ENCODE data around the gene HOXB5.

HOXB5 gene

GRCh38 chr17:48624544-48625494 is 31.2 kb upstream of the HOXB5 start (continued):
- TF ChIP-seq PRDM2 (tag by site-specific recombination; IDR thresholded peaks at IDR 0.05; ENCODE audit: borderline replicate concordance) (no peak), YY2 (tag by site-specific recombination; IDR thresholded peaks at IDR 0.05) (no peak), ZNF600 (tag by site-specific recombination; IDR thresholded peaks at IDR 0.05) (peak; percentile 79), SCRT1 (tag by site-specific recombination; IDR thresholded peaks at IDR 0.05; ENCODE audit: borderline replicate concordance) (peak; percentile 49; the same call in 1 of the 2 replicates), ZNF837 (tag by site-specific recombination; IDR thresholded peaks at IDR 0.05) (0 out of 2 replicates have a peak, but pooled peaks have one; percentile 39), ZNF658 (tag by site-specific recombination; IDR thresholded peaks at IDR 0.05) (no peak), ZNF560 (tag by site-specific recombination; IDR thresholded peaks at IDR 0.05; ENCODE audit: borderline replicate concordance) (no peak), ZNF792 (tag by site-specific recombination; IDR thresholded peaks at IDR 0.05) (no peak), TRIM28 (IDR thresholded peaks at IDR 0.05; ENCODE audit: borderline replicate concordance, low read length) (no peak), ZNF341 (tag by site-specific recombination; IDR thresholded peaks at IDR 0.05; ENCODE audit: low read depth) (peak; percentile 76), SCRT2 (tag by site-specific recombination; IDR thresholded peaks at IDR 0.05) (peak; percentile 96)
- TF ChIP-seq, protein P1, sequence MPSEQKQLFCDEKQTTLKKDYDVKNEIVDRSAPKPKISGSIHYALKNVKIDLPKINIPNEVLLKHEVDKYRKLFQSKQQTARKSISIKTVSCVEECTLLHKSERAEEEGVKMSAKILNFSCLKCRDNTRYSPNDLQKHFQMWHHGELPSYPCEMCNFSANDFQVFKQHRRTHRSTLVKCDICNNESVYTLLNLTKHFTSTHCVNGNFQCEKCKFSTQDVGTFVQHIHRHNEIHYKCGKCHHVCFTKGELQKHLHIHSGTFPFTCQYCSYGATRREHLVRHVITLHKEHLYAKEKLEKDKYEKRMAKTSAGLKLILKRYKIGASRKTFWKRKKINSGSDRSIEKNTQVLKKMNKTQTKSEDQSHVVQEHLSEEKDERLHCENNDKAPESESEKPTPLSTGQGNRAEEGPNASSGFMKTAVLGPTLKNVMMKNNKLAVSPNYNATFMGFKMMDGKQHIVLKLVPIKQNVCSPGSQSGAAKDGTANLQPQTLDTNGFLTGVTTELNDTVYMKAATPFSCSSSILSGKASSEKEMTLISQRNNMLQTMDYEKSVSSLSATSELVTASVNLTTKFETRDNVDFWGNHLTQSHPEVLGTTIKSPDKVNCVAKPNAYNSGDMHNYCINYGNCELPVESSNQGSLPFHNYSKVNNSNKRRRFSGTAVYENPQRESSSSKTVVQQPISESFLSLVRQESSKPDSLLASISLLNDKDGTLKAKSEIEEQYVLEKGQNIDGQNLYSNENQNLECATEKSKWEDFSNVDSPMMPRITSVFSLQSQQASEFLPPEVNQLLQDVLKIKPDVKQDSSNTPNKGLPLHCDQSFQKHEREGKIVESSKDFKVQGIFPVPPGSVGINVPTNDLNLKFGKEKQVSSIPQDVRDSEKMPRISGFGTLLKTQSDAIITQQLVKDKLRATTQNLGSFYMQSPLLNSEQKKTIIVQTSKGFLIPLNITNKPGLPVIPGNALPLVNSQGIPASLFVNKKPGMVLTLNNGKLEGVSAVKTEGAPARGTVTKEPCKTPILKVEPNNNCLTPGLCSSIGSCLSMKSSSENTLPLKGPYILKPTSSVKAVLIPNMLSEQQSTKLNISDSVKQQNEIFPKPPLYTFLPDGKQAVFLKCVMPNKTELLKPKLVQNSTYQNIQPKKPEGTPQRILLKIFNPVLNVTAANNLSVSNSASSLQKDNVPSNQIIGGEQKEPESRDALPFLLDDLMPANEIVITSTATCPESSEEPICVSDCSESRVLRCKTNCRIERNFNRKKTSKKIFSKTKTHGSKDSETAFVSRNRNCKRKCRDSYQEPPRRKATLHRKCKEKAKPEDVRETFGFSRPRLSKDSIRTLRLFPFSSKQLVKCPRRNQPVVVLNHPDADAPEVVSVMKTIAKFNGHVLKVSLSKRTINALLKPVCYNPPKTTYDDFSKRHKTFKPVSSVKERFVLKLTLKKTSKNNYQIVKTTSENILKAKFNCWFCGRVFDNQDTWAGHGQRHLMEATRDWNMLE (tag by site-specific recombination; conservative IDR thresholded peaks at IDR 0.05; ENCODE audit: low read depth): no peak

DNA sequence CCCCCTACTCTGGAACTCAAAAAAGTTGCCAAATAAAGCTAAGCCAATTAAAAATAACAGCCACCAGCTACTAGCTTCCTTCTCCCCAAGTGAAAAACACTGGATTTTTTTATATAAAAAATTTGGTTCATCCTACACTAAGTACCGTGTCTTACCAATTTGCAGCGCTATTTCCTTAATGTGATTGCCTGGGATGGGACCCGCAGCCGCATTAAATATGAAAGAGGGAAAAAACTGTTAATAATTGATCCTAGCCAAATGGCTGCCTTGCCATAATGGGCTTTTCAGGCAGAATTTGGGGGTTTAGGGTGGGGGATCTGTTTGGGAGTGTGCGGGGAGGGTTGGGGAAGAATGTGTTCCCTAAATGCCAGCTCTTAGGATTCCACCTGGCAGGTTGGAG is 30.5 kb upstream of the HOXB5 start:
- H3K36me3 ChIP-seq (ENCODE audit: control insufficient read depth in 2 of 2, insufficient read depth in 1 of 2, low read length in 2 of 2): peaks cover 0 to 26% of the 10 kb centered on the region in 2 experiments; a peak in 1 of 3 replicates
- H3K9me3 ChIP-seq (ENCODE audit: control insufficient read depth, insufficient read depth, low read depth, low read length): no peaks in the 10 kb centered on the region
- TF ChIP-seq ZNF529 (tag by site-specific recombination; IDR thresholded peaks at IDR 0.05; ENCODE audit: insufficient replicate concordance): no peak
- TF ChIP-seq ZNF660 (tag by site-specific recombination; IDR thresholded peaks at IDR 0.05): no peak; the same call in 1 of the 2 replicates
- no peak for TF ChIP-seq ZNF433 (tag by site-specific recombination; IDR thresholded peaks at IDR 0.05; ENCODE audit: low read depth)
- TF ChIP-seq REPIN1 (tag by site-specific recombination; IDR thresholded peaks at IDR 0.05; ENCODE audit: low read depth): no peak
- H3K27ac ChIP-seq (ENCODE audit: extremely low read depth, low read depth, low read length): peak overlapping the region; percentile 100; the same call in 1 of the 2 replicates
- ChIA-PET CTCF (interaction anchor here (0.5 to 5.0 kb wide), 13 partner anchors 11 to 576 kb away, joined by 3 to 37 read pairs (median 4); partner anchors contain the start of gene NFE2L1), POLR2A (interaction anchor here (1.1 to 1.4 kb wide), 2 partner anchors 11 to 26 kb away, joined by 3 to 7 read pairs; no protein-coding TSS in a partner anchor)
- peaks cover 29% of the 10 kb centered on the region for H3K4me1 ChIP-seq (ENCODE audit: control insufficient read depth, insufficient read depth, low read length)
- H3K4me3 ChIP-seq (ENCODE audit: low read depth, low read length): peak overlapping the region; percentile 78
